Uterus (tissue), 2 donors: ENCODE measurements around the gene DDX56.

Source experiments
- POLR2A ChIP-seq, 2 donors: fragments of 450-650 bp; IDR thresholded peaks; one replicate each; pipeline ENCODE4 v1.6.1; 2016; ENCODE audit warnings: antibody characterized with exemption in 2 of 2, mild to moderate bottlenecking in 1 of 2, moderate library complexity in 1 of 2
- TF ChIP-seq, protein P1 (sequence below), 4 experiments: fragments of 200-600 bp in 2 of 4; fragments of 450-650 bp in 2 of 4; sonication (generic) in 2 of 4; IDR thresholded peaks; one replicate each; pipeline ENCODE4 v1.5.1; 2016 to 2019; ENCODE audit warnings: antibody characterized with exemption in 4 of 4, mild to moderate bottlenecking in 2 of 4, moderate library complexity in 1 of 4

DNA sequence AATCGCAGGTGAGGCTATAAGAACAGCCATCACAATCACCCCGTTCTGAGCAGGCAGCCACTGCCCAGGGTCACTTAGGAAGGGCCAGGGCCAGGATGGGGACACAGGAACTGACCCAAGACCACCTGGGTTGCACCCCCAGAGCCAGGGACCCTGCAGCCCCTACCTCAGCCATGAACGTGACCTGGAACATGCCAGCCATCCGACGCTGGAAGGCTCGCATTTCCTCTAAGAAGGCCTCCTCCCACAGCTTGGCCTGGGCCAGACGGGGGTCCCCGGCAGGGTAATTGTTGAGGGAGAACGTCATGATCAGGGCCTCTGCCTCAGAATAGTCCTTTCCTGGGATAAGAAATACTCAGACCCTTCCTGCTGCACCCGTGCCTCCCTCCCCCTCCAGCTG is 37.6 kb downstream of the DDX56 start:
- TF ChIP-seq, protein P1, sequence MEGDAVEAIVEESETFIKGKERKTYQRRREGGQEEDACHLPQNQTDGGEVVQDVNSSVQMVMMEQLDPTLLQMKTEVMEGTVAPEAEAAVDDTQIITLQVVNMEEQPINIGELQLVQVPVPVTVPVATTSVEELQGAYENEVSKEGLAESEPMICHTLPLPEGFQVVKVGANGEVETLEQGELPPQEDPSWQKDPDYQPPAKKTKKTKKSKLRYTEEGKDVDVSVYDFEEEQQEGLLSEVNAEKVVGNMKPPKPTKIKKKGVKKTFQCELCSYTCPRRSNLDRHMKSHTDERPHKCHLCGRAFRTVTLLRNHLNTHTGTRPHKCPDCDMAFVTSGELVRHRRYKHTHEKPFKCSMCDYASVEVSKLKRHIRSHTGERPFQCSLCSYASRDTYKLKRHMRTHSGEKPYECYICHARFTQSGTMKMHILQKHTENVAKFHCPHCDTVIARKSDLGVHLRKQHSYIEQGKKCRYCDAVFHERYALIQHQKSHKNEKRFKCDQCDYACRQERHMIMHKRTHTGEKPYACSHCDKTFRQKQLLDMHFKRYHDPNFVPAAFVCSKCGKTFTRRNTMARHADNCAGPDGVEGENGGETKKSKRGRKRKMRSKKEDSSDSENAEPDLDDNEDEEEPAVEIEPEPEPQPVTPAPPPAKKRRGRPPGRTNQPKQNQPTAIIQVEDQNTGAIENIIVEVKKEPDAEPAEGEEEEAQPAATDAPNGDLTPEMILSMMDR (IDR thresholded peaks at IDR 0.05) = no peak
- TF ChIP-seq POLR2A (IDR thresholded peaks at IDR 0.05) = no peak
